Natural killer cell (primary cell): ENCODE data around the gene PDZD7. TPM values are rescaled to one million over a fixed set of nuclear protein-coding genes. Genes with fewer than 3 reads are reported as not detected.

Experiments used
- ATAC-seq, 3 donors: fragments of 150-1000 bp in 2 of 3; fragments of 200-7000 bp in 1 of 3; cut with Tn5 transposase; 1 replicate in 1 of 3; 2 replicates in 2 of 3; pipeline ENCODE4 v1.10.0; 2021; ENCODE audit warnings: mild to moderate bottlenecking in 2 of 3, moderate library complexity in 2 of 3
- DNase-seq, 2 donors: peaks; one replicate each; pipeline versions ENCODE4 v3.0.0 to v3.0.0-alpha.2; 2013 to 2021; ENCODE audit warnings: mixed read lengths in 1 of 2
- H3K27ac ChIP-seq: one replicate; pipeline ENCODE4 v1.5.1; 2013; ENCODE audit warnings: mild to moderate bottlenecking, low read length
- H3K27me3 ChIP-seq: one replicate; pipeline ENCODE4 v1.6.1; 2013; ENCODE audit warnings: low read length; ENCODE audit not compliant: control insufficient read depth, insufficient read depth
- H3K36me3 ChIP-seq: one replicate; pipeline ENCODE4 v1.6.1; 2013; ENCODE audit warnings: low read length; ENCODE audit not compliant: control insufficient read depth, insufficient read depth
- H3K4me1 ChIP-seq: one replicate; pipeline ENCODE4 v1.6.1; 2013; ENCODE audit warnings: low read length; ENCODE audit not compliant: control insufficient read depth, insufficient read depth
- H3K4me3 ChIP-seq: one replicate; pipeline ENCODE4 v1.5.1; 2013; ENCODE audit warnings: low read length
- H3K9me3 ChIP-seq: one replicate; pipeline ENCODE4 v1.6.1; 2013; ENCODE audit warnings: low read length; ENCODE audit not compliant: control insufficient read depth, insufficient read depth
- H3K27ac Mint-ChIP-seq, 2 donors: one replicate each; pipeline ENCODE4 v1.8.0; 2022; ENCODE audit warnings: mild to moderate bottlenecking in 2 of 2, mixed read lengths in 2 of 2, moderate library complexity in 1 of 2
- H3K27me3 Mint-ChIP-seq, 2 donors: one replicate each; pipeline ENCODE4 v1.8.0; 2022; ENCODE audit warnings: low read depth in 2 of 2, mixed read lengths in 2 of 2
- H3K36me3 Mint-ChIP-seq: one replicate; pipeline ENCODE4 v1.8.0; 2022; ENCODE audit warnings: mixed read lengths
- H3K4me1 Mint-ChIP-seq, 2 donors: one replicate each; pipeline ENCODE4 v1.8.0; 2022; ENCODE audit warnings: mixed read lengths in 2 of 2
- H3K4me3 Mint-ChIP-seq: one replicate; pipeline ENCODE4 v1.8.0; 2022; ENCODE audit warnings: mild to moderate bottlenecking, moderate library complexity, mixed read lengths
- H3K9me3 Mint-ChIP-seq, 2 donors: one replicate each; pipeline ENCODE4 v1.8.0; 2022; ENCODE audit warnings: mixed read lengths in 2 of 2
- CTCF ChIP-seq: fragments of 200-600 bp; IDR thresholded peaks from one replicate; pipeline ENCODE4 v1.8.0; 2022; ENCODE audit warnings: antibody characterized with exemption
- WGBS: methylation state at CpG from one replicate; pipeline ENCODE4 v1.1.7; 2013; ENCODE audit warnings: missing lambda C conversion rate; ENCODE audit not compliant: insufficient coverage; 5-methylcytosine and 5-hydroxymethylcytosine counted together
- intact Hi-C: fragments of 100-400 bp; cut with micrococcal nuclease; formaldehyde crosslinking; loops from one replicate; pipeline ENCODE4 v1.14.2; 2022
- total RNA-seq, 4 donors: library from RNA; stranded (reverse); fragments of 120-200 nt in 1 of 4; gene quantifications; one replicate each; pipeline versions ENCODE4 v1.2.3 to v1.2.4, GENCODE V29; 2013 to 2022

PDZD7 gene
- total RNA-seq, 3 donors from 2014 or later (not counting 1 experiment from before 2014, with no cell fraction given): 0.35 to 1.2 (median 0.52) TPM

- Mint-ChIP-seq H3K9me3 (no peaks in the 10 kb centered on the region), H3K27ac (no peak overlapping the region), H3K36me3 (no peaks in the 10 kb centered on the region), H3K27me3 (peaks cover 26 to 33% of the 10 kb centered on the region in 2 donors), H3K4me1 (peaks cover 17 to 46% of the 10 kb centered on the region in 2 donors), H3K4me3 (peak overlapping the region; percentile 31)
- Histone ChIP-seq H3K27me3 (peaks cover 41% of the 10 kb centered on the region), H3K9me3 (no peaks in the 10 kb centered on the region), H3K4me1 (peaks cover 52% of the 10 kb centered on the region), H3K27ac (no peak overlapping the region), H3K4me3 (no peak overlapping the region), H3K36me3 (no peaks in the 10 kb centered on the region)
- no peak for TF ChIP-seq CTCF
- ATAC-seq: no peak
- intact Hi-C loops: loop anchor here (5.0 kb wide), 1 partner anchor 33 kb away; the partner anchor contains the start of genes PDZD7 and SFXN3
- DNase-seq: no peak
- WGBS: 84% methylated on average over 2 of the region's 3 CpGs
Measured at GRCh38 chr10:101065481-101066145, 34.7 kb upstream of the PDZD7 start.

- H3K36me3 ChIP-seq: no peaks in the 10 kb centered on the region
- H3K27me3 ChIP-seq: peaks cover 41% of the 10 kb centered on the region
- Mint-ChIP-seq H3K27me3 (peaks cover 26 to 29% of the 10 kb centered on the region in 2 donors), H3K36me3 (no peaks in the 10 kb centered on the region), H3K27ac (no peak overlapping the region), H3K4me1 (peaks cover 28 to 55% of the 10 kb centered on the region in 2 donors), H3K4me3 (no peak overlapping the region), H3K9me3 (no peaks in the 10 kb centered on the region)
- H3K27ac ChIP-seq: no peak overlapping the region
- intact Hi-C loops: loop anchor here (5.0 kb wide), 1 partner anchor 32 kb away; the partner anchor contains the start of genes PDZD7 and SFXN3
- DNase-seq (no peak), ATAC-seq (no peak)
- WGBS: 92% methylated on average over 9 of the region's 9 CpGs
- no peak overlapping the region for H3K4me3 ChIP-seq
- peaks cover 58% of the 10 kb centered on the region for H3K4me1 ChIP-seq
- H3K9me3 ChIP-seq: no peaks in the 10 kb centered on the region
- TF ChIP-seq CTCF: no peak
Measured at GRCh38 chr10:101064415-101065030, 33.6 kb upstream of the PDZD7 start.

GRCh38 chr10:101063548-101064414, 32.9 kb upstream of the PDZD7 start:
- TF ChIP-seq CTCF: no peak
- H3K36me3 ChIP-seq: no peaks in the 10 kb centered on the region
- Mint-ChIP-seq H3K27me3 (peaks cover 26 to 29% of the 10 kb centered on the region in 2 donors), H3K36me3 (no peaks in the 10 kb centered on the region), H3K9me3 (no peaks in the 10 kb centered on the region), H3K4me3 (peak overlapping the region; percentile 70), H3K4me1 (peaks cover 30 to 55% of the 10 kb centered on the region in 2 donors), H3K27ac (no peak overlapping the region)
- no peak overlapping the region for H3K27ac ChIP-seq
- H3K9me3 ChIP-seq: no peaks in the 10 kb centered on the region
- 40% methylated on average over 15 of the region's 15 CpGs for WGBS
- peaks cover 58% of the 10 kb centered on the region for H3K4me1 ChIP-seq
- ATAC-seq (no peak), DNase-seq (no peak)
- H3K27me3 ChIP-seq: peaks cover 41% of the 10 kb centered on the region
- no peak overlapping the region for H3K4me3 ChIP-seq
- intact Hi-C loops: no loop called here
